Fibroblast of upper back skin (primary cell): ENCODE results near the gene B3GAT3.
"Not testable (repeated sequence)": the region's sequence is repeated elsewhere in the genome, so short reads cannot be mapped to it uniquely, and the experiment has no call there.

Experiments used
- DNase-seq: peaks from one replicate; pipeline ENCODE4 v3.0.0-alpha.2; 2013

B3GAT3 gene

GRCh38 chr11:62603776-62604299 is 17.9 kb downstream of the B3GAT3 start:
- DNase-seq: no peak

- DNase-seq: no peak
Measured at GRCh38 chr11:62603072-62603408, 18.7 kb downstream of the B3GAT3 start.

- peak; percentile 70 for DNase-seq
Measured at GRCh38 chr11:62602141-62603071, 19.4 kb downstream of the B3GAT3 start.

GRCh38 chr11:62601372-62602140 is 20.2 kb downstream of the B3GAT3 start, which contains the start of gene MTA2:
TSS of gene MTA2 (minus strand) at chr11:62601865. CDS start at chr11:62601450, 415 bp downstream.
- DNase-seq: peak; percentile 97

- DNase-seq: peak; percentile 20
Measured at GRCh38 chr11:62601122-62601371, 20.7 kb downstream of the B3GAT3 start.

- DNase-seq: no peak
Measured at GRCh38 chr11:62600367-62601121, 21.2 kb downstream of the B3GAT3 start.

DNA sequence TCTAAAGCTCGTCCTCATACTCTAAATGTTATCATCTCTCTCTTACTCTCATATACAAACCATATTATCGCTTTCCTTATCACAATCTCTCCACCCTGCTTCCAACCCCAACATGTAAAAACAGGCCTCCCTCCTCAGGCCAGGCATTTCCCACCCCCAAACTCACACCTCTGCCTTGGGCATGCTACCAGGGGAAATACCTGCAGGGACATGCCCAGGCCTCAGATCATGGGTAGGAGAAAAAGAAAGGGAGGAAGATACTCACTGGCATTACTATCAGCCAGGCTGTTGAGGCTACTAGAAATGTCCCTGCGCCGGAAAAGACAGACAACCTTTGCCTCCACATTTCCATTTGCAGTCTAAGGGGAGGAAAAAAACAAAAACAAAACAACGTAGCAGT is 21.9 kb downstream of the B3GAT3 start:
- no peak for DNase-seq

GRCh38 chr11:62599069-62599696 is 22.6 kb downstream of the B3GAT3 start:
- DNase-seq: peak; percentile 99

- no peak for DNase-seq
Measured at GRCh38 chr11:62595124-62595523, 26.7 kb downstream of the B3GAT3 start.

DNA sequence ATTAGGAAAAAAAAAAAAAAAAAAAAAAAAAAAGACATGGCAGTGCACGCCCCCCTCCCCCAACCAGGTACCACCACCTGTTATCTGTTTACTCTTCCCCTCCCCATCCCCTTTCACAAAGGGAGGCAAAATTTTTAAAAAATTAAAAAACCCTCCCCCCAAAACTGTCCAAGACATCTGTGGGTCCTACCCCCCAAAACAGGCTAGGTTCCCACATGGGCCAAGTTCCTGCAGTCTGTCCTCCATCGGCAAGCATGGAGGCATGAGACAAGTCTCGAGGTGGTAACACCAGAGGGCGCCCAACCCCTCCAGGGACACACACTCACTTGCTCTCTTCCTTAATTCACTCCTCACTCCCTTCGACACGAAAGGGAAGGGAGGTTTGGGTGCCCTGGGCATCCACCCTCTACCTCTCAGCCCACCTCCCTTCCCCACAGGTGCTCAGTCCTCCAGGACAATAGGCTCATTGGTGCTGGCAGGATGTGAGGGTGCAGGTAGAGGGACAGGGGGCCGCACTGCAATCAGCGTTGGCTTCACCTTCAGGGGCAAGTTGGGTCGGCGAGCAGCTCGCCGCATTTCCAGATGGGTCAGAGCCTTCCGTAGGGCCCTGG is 28.2 kb downstream of the B3GAT3 start:
- DNase-seq: peak; percentile 73

- no peak for DNase-seq
Measured at GRCh38 chr11:62592989-62593421, 28.8 kb downstream of the B3GAT3 start.

GRCh38 chr11:62592146-62592815 is 29.5 kb downstream of the B3GAT3 start:
- no peak for DNase-seq

- DNase-seq: peak; percentile 98
Measured at GRCh38 chr11:62591448-62592145, 30.2 kb downstream of the B3GAT3 start, which contains the start of gene TUT1. TSS of gene TUT1 (minus strand) at chr11:62591523. CDS start at chr11:62591485, 38 bp downstream.

GRCh38 chr11:62588966-62589637 is 32.7 kb downstream of the B3GAT3 start:
- no peak for DNase-seq

GRCh38 chr11:62585356-62585755 is 36.4 kb downstream of the B3GAT3 start:
- DNase-seq: not testable (repeated sequence)

DNA sequence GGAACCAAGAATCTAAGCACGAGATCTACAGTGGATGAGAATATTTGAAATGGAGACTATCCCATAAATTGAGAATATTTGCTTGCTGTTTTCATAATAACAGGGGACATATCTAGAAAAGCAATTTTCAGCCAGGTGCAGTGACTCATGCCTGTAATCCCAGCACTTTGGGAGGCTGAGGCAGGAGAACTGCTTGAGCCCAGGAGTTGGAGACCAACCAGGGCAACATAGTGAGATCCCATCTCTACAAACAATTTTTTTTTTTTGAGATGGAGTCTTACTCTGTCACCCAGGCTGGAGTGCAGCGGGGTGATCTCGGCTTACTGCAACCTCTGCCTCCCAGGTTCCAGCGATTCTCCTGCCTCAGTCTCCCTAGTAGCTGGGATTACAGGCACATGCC is 40.1 kb downstream of the B3GAT3 start:
- not testable (repeated sequence) for DNase-seq

GRCh38 chr11:62580959-62581715 is 40.6 kb downstream of the B3GAT3 start:
- no peak for DNase-seq

DNA sequence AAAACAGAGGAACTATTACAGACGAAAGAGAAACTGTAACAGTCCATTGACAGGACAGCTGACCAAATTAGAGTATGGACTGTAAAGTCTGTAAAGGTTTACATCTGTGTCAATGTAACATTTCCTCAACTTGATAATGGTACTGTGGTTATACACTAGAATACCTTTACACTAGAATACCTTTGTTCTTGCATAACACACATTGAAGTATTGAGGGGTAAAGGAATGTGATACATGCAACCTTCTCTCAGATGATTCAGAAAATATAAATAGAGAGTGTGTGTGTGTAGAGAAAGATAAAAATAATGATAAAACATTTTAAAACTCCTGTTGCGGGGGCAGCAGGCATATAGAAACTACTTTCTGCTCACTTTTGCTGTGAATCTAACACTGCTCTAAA is 42.5 kb downstream of the B3GAT3 start:
- DNase-seq: no peak

- DNase-seq: no peak
Measured at GRCh38 chr11:62578541-62578940, 43.2 kb downstream of the B3GAT3 start.
